ENCODE measurements around the gene MMP3.

MMP3 gene

GRCh38 chr11:102846292-102846691 lies 2.9 kb upstream of the MMP3 start:
- no peaks in the 10 kb centered on the region for H3K9me3 Mint-ChIP-seq
- H3K4me1 Mint-ChIP-seq (ENCODE audit: low read depth) = no peaks in the 10 kb centered on the region
- no peaks in the 10 kb centered on the region for H3K36me3 Mint-ChIP-seq (ENCODE audit: low read depth)
- H3K27ac Mint-ChIP-seq = no peak overlapping the region
- no peak overlapping the region for H3K4me3 Mint-ChIP-seq
- peaks cover 6% of the 10 kb centered on the region for H3K27me3 Mint-ChIP-seq
- no peak for DNase-seq

GRCh38 chr11:102842930-102843329 lies 479 bp downstream of the MMP3 start:
- Mint-ChIP-seq H3K27ac (no peak overlapping the region), H3K4me3 (no peak overlapping the region), H3K9me3 (no peaks in the 10 kb centered on the region), H3K4me1 (ENCODE audit: low read depth) (no peaks in the 10 kb centered on the region), H3K36me3 (ENCODE audit: low read depth) (no peaks in the 10 kb centered on the region), H3K27me3 (peaks cover 6% of the 10 kb centered on the region)
- DNase-seq = no peak

GRCh38 chr11:102840018-102840417 lies 3.4 kb downstream of the MMP3 start:
- no peaks in the 10 kb centered on the region for H3K36me3 Mint-ChIP-seq (ENCODE audit: low read depth)
- H3K9me3 Mint-ChIP-seq = no peaks in the 10 kb centered on the region
- H3K4me3 Mint-ChIP-seq = no peak overlapping the region
- peaks cover 3% of the 10 kb centered on the region for H3K27me3 Mint-ChIP-seq
- no peak overlapping the region for H3K27ac Mint-ChIP-seq
- DNase-seq = no peak
- H3K4me1 Mint-ChIP-seq (ENCODE audit: low read depth) = no peaks in the 10 kb centered on the region

- H3K4me3 Mint-ChIP-seq = no peak overlapping the region
- no peaks in the 10 kb centered on the region for H3K36me3 Mint-ChIP-seq (ENCODE audit: low read depth)
- H3K27me3 Mint-ChIP-seq = no peaks in the 10 kb centered on the region
- no peak overlapping the region for H3K27ac Mint-ChIP-seq
- DNase-seq = no peak
- H3K9me3 Mint-ChIP-seq = no peaks in the 10 kb centered on the region
- no peaks in the 10 kb centered on the region for H3K4me1 Mint-ChIP-seq (ENCODE audit: low read depth)
Measured at GRCh38 chr11:102837646-102838045, 5.8 kb downstream of the MMP3 start.

- Mint-ChIP-seq H3K4me3 (no peak overlapping the region), H3K9me3 (no peaks in the 10 kb centered on the region), H3K36me3 (ENCODE audit: low read depth) (no peaks in the 10 kb centered on the region), H3K4me1 (ENCODE audit: low read depth) (no peaks in the 10 kb centered on the region), H3K27ac (no peak overlapping the region), H3K27me3 (peaks cover 2% of the 10 kb centered on the region)
- DNase-seq = no peak
Measured at GRCh38 chr11:102837156-102837555, 6.3 kb downstream of the MMP3 start.

GRCh38 chr11:102836290-102836875 lies 7.0 kb downstream of the MMP3 start:
- no peaks in the 10 kb centered on the region for H3K9me3 Mint-ChIP-seq
- DNase-seq = no peak
- H3K27me3 Mint-ChIP-seq = peaks cover 10% of the 10 kb centered on the region
- no peaks in the 10 kb centered on the region for H3K4me1 Mint-ChIP-seq (ENCODE audit: low read depth)
- H3K4me3 Mint-ChIP-seq = no peak overlapping the region
- H3K27ac Mint-ChIP-seq = no peak overlapping the region
- H3K36me3 Mint-ChIP-seq (ENCODE audit: low read depth) = no peaks in the 10 kb centered on the region

GRCh38 chr11:102833731-102834130 lies 9.7 kb downstream of the MMP3 start:
- Mint-ChIP-seq H3K27me3 (peaks cover 25% of the 10 kb centered on the region), H3K4me3 (no peak overlapping the region), H3K9me3 (no peaks in the 10 kb centered on the region), H3K27ac (no peak overlapping the region), H3K4me1 (ENCODE audit: low read depth) (no peaks in the 10 kb centered on the region), H3K36me3 (ENCODE audit: low read depth) (no peaks in the 10 kb centered on the region)
- no peak for DNase-seq

- H3K4me1 Mint-ChIP-seq (ENCODE audit: low read depth) = no peaks in the 10 kb centered on the region
- H3K27me3 Mint-ChIP-seq = peaks cover 25% of the 10 kb centered on the region
- H3K4me3 Mint-ChIP-seq = no peak overlapping the region
- no peaks in the 10 kb centered on the region for H3K9me3 Mint-ChIP-seq
- no peak overlapping the region for H3K27ac Mint-ChIP-seq
- no peaks in the 10 kb centered on the region for H3K36me3 Mint-ChIP-seq (ENCODE audit: low read depth)
- DNase-seq = no peak
Measured at GRCh38 chr11:102832612-102833011, 10.8 kb downstream of the MMP3 start.

- H3K9me3 Mint-ChIP-seq = no peaks in the 10 kb centered on the region
- H3K4me1 Mint-ChIP-seq (ENCODE audit: low read depth) = no peaks in the 10 kb centered on the region
- no peak for DNase-seq
- peaks cover 31% of the 10 kb centered on the region for H3K27me3 Mint-ChIP-seq
- H3K27ac Mint-ChIP-seq = no peak overlapping the region
- no peak overlapping the region for H3K4me3 Mint-ChIP-seq
- no peaks in the 10 kb centered on the region for H3K36me3 Mint-ChIP-seq (ENCODE audit: low read depth)
Measured at GRCh38 chr11:102831489-102832440, 11.6 kb downstream of the MMP3 start.

- H3K27ac Mint-ChIP-seq = no peak overlapping the region
- H3K4me1 Mint-ChIP-seq (ENCODE audit: low read depth) = no peaks in the 10 kb centered on the region
- H3K9me3 Mint-ChIP-seq = no peaks in the 10 kb centered on the region
- no peaks in the 10 kb centered on the region for H3K36me3 Mint-ChIP-seq (ENCODE audit: low read depth)
- H3K4me3 Mint-ChIP-seq = no peak overlapping the region
- H3K27me3 Mint-ChIP-seq = peaks cover 35% of the 10 kb centered on the region
- no peak for DNase-seq
Measured at GRCh38 chr11:102831128-102831488, 12.3 kb downstream of the MMP3 start.

- H3K9me3 Mint-ChIP-seq = no peaks in the 10 kb centered on the region
Measured at GRCh38 chr11:102830001-102830727, 13.2 kb downstream of the MMP3 start.

GRCh38 chr11:102829316-102830000 lies 14.0 kb downstream of the MMP3 start:
- peaks cover 35% of the 10 kb centered on the region for H3K27me3 Mint-ChIP-seq
- no peaks in the 10 kb centered on the region for H3K36me3 Mint-ChIP-seq (ENCODE audit: low read depth)
- DNase-seq = no peak
- no peak overlapping the region for H3K4me3 Mint-ChIP-seq
- no peaks in the 10 kb centered on the region for H3K4me1 Mint-ChIP-seq (ENCODE audit: low read depth)
- H3K9me3 Mint-ChIP-seq = no peaks in the 10 kb centered on the region
- no peak overlapping the region for H3K27ac Mint-ChIP-seq

More at GRCh38 chr11:102830001-102830727, 13.2 kb downstream of the MMP3 start:
- no peak for DNase-seq
- peaks cover 35% of the 10 kb centered on the region for H3K27me3 Mint-ChIP-seq
- no peaks in the 10 kb centered on the region for H3K36me3 Mint-ChIP-seq (ENCODE audit: low read depth)
- no peak overlapping the region for H3K4me3 Mint-ChIP-seq
- no peaks in the 10 kb centered on the region for H3K4me1 Mint-ChIP-seq (ENCODE audit: low read depth)
- H3K27ac Mint-ChIP-seq = no peak overlapping the region

- Mint-ChIP-seq H3K27ac (no peak overlapping the region), H3K4me3 (no peak overlapping the region), H3K9me3 (no peaks in the 10 kb centered on the region), H3K4me1 (ENCODE audit: low read depth) (no peaks in the 10 kb centered on the region), H3K36me3 (ENCODE audit: low read depth) (no peaks in the 10 kb centered on the region), H3K27me3 (peaks cover 15% of the 10 kb centered on the region)
- no peak for DNase-seq
Measured at GRCh38 chr11:102824556-102824955, 18.9 kb downstream of the MMP3 start.

- H3K36me3 Mint-ChIP-seq (ENCODE audit: low read depth) = no peaks in the 10 kb centered on the region
- no peaks in the 10 kb centered on the region for H3K4me1 Mint-ChIP-seq (ENCODE audit: low read depth)
- no peak overlapping the region for H3K4me3 Mint-ChIP-seq
- H3K27me3 Mint-ChIP-seq = no peaks in the 10 kb centered on the region
- H3K9me3 Mint-ChIP-seq = peaks cover 14% of the 10 kb centered on the region
- DNase-seq = no peak
- H3K27ac Mint-ChIP-seq = no peak overlapping the region
Measured at GRCh38 chr11:102819491-102819890, 23.9 kb downstream of the MMP3 start.

Measured in activated T-cell treated with anti-CD3 and anti-CD28 coated beads, Interleukin-2, amount 50 U/mL, for 24 hours (primary cell).